Measurements from ENCODE around the gene UBL7.

Gene UBL7

GRCh38 chr15:74418575-74419338, 42.2 kb downstream of the UBL7 start:
- H3K27ac ChIP-seq: no peak overlapping the region

GRCh38 chr15:74417670-74418069, 43.3 kb downstream of the UBL7 start:
- no peak overlapping the region for H3K27ac ChIP-seq
- TF ChIP-seq ZFX (IDR thresholded peaks at IDR 0.05) (no peak), CTCF (conservative IDR thresholded peaks at IDR 0.05) (no peak)

More at GRCh38 chr15:74418575-74419338, 42.2 kb downstream of the UBL7 start:
- TF ChIP-seq CTCF (conservative IDR thresholded peaks at IDR 0.05): no peak
- no peak for TF ChIP-seq ZFX (IDR thresholded peaks at IDR 0.05)

GRCh38 chr15:74417225-74417624, 43.7 kb downstream of the UBL7 start:
- H3K27ac ChIP-seq: no peak overlapping the region
- no peak for TF ChIP-seq ZFX (IDR thresholded peaks at IDR 0.05)
- no peak for TF ChIP-seq CTCF (conservative IDR thresholded peaks at IDR 0.05)

GRCh38 chr15:74415966-74416916, 44.7 kb downstream of the UBL7 start:
- TF ChIP-seq ZFX (IDR thresholded peaks at IDR 0.05) (no peak), CTCF (conservative IDR thresholded peaks at IDR 0.05) (no peak)
- no peak overlapping the region for H3K27ac ChIP-seq

- no peak overlapping the region for H3K27ac ChIP-seq
- TF ChIP-seq CTCF (conservative IDR thresholded peaks at IDR 0.05) (no peak), ZFX (IDR thresholded peaks at IDR 0.05) (no peak)
Observed at GRCh38 chr15:74414603-74415338, 46.2 kb downstream of the UBL7 start.

GRCh38 chr15:74414081-74414580, 46.8 kb downstream of the UBL7 start:
- no peak overlapping the region for H3K27ac ChIP-seq
- TF ChIP-seq ZFX (IDR thresholded peaks at IDR 0.05): no peak
- TF ChIP-seq CTCF (conservative IDR thresholded peaks at IDR 0.05): no peak
